Smooth muscle cell (in vitro differentiated cells): ENCODE data around the gene GPR132. TPM values are rescaled to one million over a fixed set of nuclear protein-coding genes. Genes with fewer than 3 reads are reported as not detected.

Experiments
- DNase-seq: peaks from one replicate; lab custom pipeline; 2025; ENCODE audit not compliant: unreplicated experiment; lab: John Stamatoyannopoulos, UW
- H2AFZ ChIP-seq: fragments of 200-600 bp; sonication (generic); 2 replicates; pipeline ENCODE4 v1.6.0; 2016; ENCODE audit warnings: antibody characterized with exemption, low read depth, mild to moderate bottlenecking
- H3F3A ChIP-seq: fragments of 200-600 bp; sonication (generic); 2 replicates; pipeline ENCODE4 v1.6.0; 2017; ENCODE audit warnings: antibody characterized with exemption, low read depth
- H3K27ac ChIP-seq: fragments of 200-600 bp; sonication (generic); 2 replicates; pipeline ENCODE4 v1.5.1; 2016; ENCODE audit warnings: low read depth, mild to moderate bottlenecking
- H3K27me3 ChIP-seq: fragments of 200-600 bp; sonication (generic); 2 replicates; pipeline ENCODE4 v1.6.1; 2016; ENCODE audit warnings: low read depth, mild to moderate bottlenecking
- H3K36me3 ChIP-seq: fragments of 200-600 bp; sonication (generic); 2 replicates; pipeline ENCODE4 v1.5.1; 2016; ENCODE audit warnings: low read depth
- H3K4me1 ChIP-seq: fragments of 200-600 bp; sonication (generic); 2 replicates; pipeline ENCODE4 v1.5.1; 2016; ENCODE audit warnings: low read depth
- H3K4me2 ChIP-seq: fragments of 200-600 bp; sonication (generic); 2 replicates; pipeline ENCODE4 v1.6.0; 2016; ENCODE audit warnings: mild to moderate bottlenecking
- H3K4me3 ChIP-seq: fragments of 200-600 bp; sonication (generic); 2 replicates; pipeline ENCODE4 v1.5.1; 2016; ENCODE audit warnings: mild to moderate bottlenecking
- H3K79me2 ChIP-seq: fragments of 200-600 bp; sonication (generic); 2 replicates; pipeline ENCODE4 v1.6.0; 2016; ENCODE audit warnings: low read depth, mild to moderate bottlenecking
- H3K9ac ChIP-seq: fragments of 200-600 bp; sonication (generic); 2 replicates; pipeline ENCODE4 v1.6.0; 2016; ENCODE audit warnings: low read depth
- H3K9me3 ChIP-seq: fragments of 200-600 bp; sonication (generic); replicated peaks from 2 replicates; pipeline ENCODE4 v1.5.1; 2016; ENCODE audit warnings: low read depth
- H4K20me1 ChIP-seq: fragments of 200-600 bp; sonication (generic); 2 replicates; pipeline ENCODE4 v1.6.0; 2016; ENCODE audit warnings: low read depth
- WGBS: methylation state at CpG from one replicate; pipeline ENCODE4 v1.1.7; 2016; ENCODE audit warnings: low lambda C conversion rate; 5-methylcytosine and 5-hydroxymethylcytosine counted together
- polyA plus RNA-seq: library from polyadenylated mRNA; unstranded; fragments of >200 nt; fragmentation: Nextera tagmentation; extraction: Ambion mirVana; gene quantifications from 2 replicates; pipeline ENCODE4 v1.2.1, GENCODE V29; 2016
- total RNA-seq: library from RNA; depleted of rRNA; stranded (reverse); fragments of >200 nt; gene quantifications from 2 replicates; pipeline ENCODE4 v1.2.3, GENCODE V29; 2014
- TF ChIP-seq, protein P1 (sequence below): fragments of 200-600 bp; sonication (generic); IDR thresholded peaks from 2 replicates; pipeline ENCODE4 v1.5.1; 2017; ENCODE audit warnings: borderline replicate concordance, mild to moderate bottlenecking, antibody characterized with exemption; ENCODE audit not compliant: insufficient read depth, poor library complexity, severe bottlenecking

Gene GPR132
- total and polyA plus RNA-seq, 2 experiments from 2014 or later: 0.18 to 0.62 TPM

DNA sequence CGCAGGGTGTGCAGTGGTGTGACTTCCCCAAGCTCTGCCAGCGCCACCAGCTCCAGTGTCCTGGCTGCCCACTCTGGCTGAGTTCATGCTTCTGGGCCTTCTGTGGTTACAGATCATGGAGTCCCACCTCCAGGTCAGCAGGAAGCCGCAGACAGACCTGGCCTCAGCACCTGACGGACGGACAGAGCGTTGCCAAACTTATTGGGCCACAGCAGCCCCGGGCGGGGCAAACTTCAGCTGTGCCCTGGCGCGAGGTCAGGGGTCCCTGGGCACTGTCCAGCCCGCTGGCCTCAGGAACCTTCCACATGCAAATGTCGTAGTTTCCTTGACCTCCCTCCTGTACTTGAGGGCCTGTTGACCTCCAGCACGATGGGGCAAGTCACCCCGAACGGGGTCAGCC, 11.2 kb downstream of the GPR132 start:
- no peaks in the 10 kb centered on the region for H3K36me3 ChIP-seq
- no peaks in the 10 kb centered on the region for H3F3A ChIP-seq
- H3K9me3 ChIP-seq: no peaks in the 10 kb centered on the region
- TF ChIP-seq, protein P1, sequence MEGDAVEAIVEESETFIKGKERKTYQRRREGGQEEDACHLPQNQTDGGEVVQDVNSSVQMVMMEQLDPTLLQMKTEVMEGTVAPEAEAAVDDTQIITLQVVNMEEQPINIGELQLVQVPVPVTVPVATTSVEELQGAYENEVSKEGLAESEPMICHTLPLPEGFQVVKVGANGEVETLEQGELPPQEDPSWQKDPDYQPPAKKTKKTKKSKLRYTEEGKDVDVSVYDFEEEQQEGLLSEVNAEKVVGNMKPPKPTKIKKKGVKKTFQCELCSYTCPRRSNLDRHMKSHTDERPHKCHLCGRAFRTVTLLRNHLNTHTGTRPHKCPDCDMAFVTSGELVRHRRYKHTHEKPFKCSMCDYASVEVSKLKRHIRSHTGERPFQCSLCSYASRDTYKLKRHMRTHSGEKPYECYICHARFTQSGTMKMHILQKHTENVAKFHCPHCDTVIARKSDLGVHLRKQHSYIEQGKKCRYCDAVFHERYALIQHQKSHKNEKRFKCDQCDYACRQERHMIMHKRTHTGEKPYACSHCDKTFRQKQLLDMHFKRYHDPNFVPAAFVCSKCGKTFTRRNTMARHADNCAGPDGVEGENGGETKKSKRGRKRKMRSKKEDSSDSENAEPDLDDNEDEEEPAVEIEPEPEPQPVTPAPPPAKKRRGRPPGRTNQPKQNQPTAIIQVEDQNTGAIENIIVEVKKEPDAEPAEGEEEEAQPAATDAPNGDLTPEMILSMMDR: no peak
- no peak overlapping the region for H2AFZ ChIP-seq
- no peak overlapping the region for H3K9ac ChIP-seq
- no peak for DNase-seq
- H3K4me2 ChIP-seq: no peak overlapping the region
- H3K27ac ChIP-seq: no peak overlapping the region
- 96% methylated on average over 15 of the region's 15 CpGs for WGBS
- no peaks in the 10 kb centered on the region for H3K27me3 ChIP-seq
- no peak overlapping the region for H3K4me3 ChIP-seq
- H4K20me1 ChIP-seq: no peaks in the 10 kb centered on the region
- no peaks in the 10 kb centered on the region for H3K79me2 ChIP-seq
- no peaks in the 10 kb centered on the region for H3K4me1 ChIP-seq

DNA sequence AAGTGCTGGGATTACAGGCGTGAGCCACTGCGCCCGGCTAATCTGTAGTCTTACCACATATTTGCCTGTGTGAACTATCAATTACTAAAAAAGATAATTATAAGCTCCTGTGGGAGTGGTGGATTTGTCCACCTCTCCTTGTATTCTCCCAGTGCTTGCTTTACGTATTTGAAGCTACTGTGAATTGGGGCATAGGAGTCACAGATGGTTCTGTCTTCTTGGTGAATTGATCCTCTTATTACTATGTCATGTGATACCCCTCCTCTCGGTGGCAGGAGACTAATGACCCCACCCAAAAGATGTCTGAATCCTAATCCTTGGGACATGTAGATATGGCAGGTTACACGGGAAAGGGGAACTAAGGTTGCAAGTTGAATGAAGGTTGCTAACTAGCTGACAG, 11.8 kb downstream of the GPR132 start:
- no peak overlapping the region for H3K9ac ChIP-seq
- no peak for DNase-seq
- no peak overlapping the region for H3K27ac ChIP-seq
- no peaks in the 10 kb centered on the region for H3K9me3 ChIP-seq
- no peaks in the 10 kb centered on the region for H3K36me3 ChIP-seq
- no peaks in the 10 kb centered on the region for H3K27me3 ChIP-seq
- no peak overlapping the region for H2AFZ ChIP-seq
- H3K4me3 ChIP-seq: no peak overlapping the region
- TF ChIP-seq, protein P1: no peak
- no peaks in the 10 kb centered on the region for H3F3A ChIP-seq
- H3K79me2 ChIP-seq: no peaks in the 10 kb centered on the region
- WGBS: 82% methylated on average over 6 of the region's 6 CpGs
- no peak overlapping the region for H3K4me2 ChIP-seq
- no peaks in the 10 kb centered on the region for H3K4me1 ChIP-seq
- no peaks in the 10 kb centered on the region for H4K20me1 ChIP-seq

DNA sequence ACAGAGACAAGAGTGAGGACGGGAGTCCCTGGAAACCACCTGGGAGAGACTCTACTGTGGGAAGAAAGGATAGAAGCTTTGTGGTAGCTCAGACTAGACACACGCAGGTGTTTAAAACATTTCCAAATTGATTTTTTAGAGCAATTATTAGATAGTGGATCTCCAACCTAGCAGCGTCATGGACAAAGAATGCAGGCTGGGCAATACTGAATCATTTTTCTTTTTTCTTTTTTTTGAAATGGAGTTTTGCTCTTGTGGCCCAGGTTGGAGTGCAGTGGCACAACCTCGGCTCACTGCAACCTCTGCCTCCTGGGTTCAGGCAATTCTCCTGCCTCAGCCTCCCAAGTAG, 13.1 kb downstream of the GPR132 start:
- Histone ChIP-seq H3K27ac (no peak overlapping the region), H2AFZ (no peak overlapping the region), H3K36me3 (no peaks in the 10 kb centered on the region), H3K9me3 (no peaks in the 10 kb centered on the region), H3K4me3 (no peak overlapping the region), H3K9ac (no peak overlapping the region), H3K4me1 (no peaks in the 10 kb centered on the region), H3K27me3 (no peaks in the 10 kb centered on the region), H4K20me1 (no peaks in the 10 kb centered on the region), H3F3A (no peaks in the 10 kb centered on the region), H3K79me2 (no peaks in the 10 kb centered on the region), H3K4me2 (no peak overlapping the region)
- TF ChIP-seq, protein P1: no peak
- 80% methylated on average over 4 of the region's 4 CpGs for WGBS
- no peak for DNase-seq
